HCT116 (cell line): Measurements from ENCODE around the gene ACOX3. TPM values are rescaled to one million over a fixed set of nuclear protein-coding genes. Genes with fewer than 3 reads are reported as not detected.

Experiments used
- ATAC-seq: fragments of 200-7000 bp; cut with Tn5 transposase; 2 replicates; pipeline ENCODE4 v1.9.1; 2020; ENCODE audit warnings: mild to moderate bottlenecking, moderate library complexity
- BruUV-seq: library from RNA; stranded (reverse); fragments of 400-500 nt; replicated peaks from 2 replicates; lab custom pipeline; 2021; lab: Mats Ljungman, UMichigan
- CTCF ChIA-PET: fragments of 300-600 bp; sonication (Branson Sonifier 250); formaldehyde crosslinking; loops from one replicate; lab custom pipeline; 2021; ENCODE audit warnings: antibody characterized with exemption; lab: Charles Lee
- POLR2A ChIA-PET: fragments of 300-600, 350-600 bp; sonication (Branson Sonifier 250); formaldehyde crosslinking; loops from one replicate; lab custom pipeline; 2021; ENCODE audit warnings: antibody characterized with exemption; lab: Charles Lee
- RAD21 ChIA-PET, 2 experiments: fragments of 300-600 bp; sonication (Branson Sonifier 250); formaldehyde crosslinking; loops; one replicate each; lab custom pipeline; 2023; ENCODE audit warnings: low total read pairs in 2 of 2; ENCODE audit not compliant: uncharacterized antibody in 2 of 2, unreplicated experiment in 2 of 2, low non-redundant PET in 1 of 2; lab: Charles Lee
- DNase-seq: peaks from one replicate; pipeline ENCODE4 v3.0.0-alpha.2; 2010; ENCODE audit warnings: low read depth, low spot score
- H2AFZ ChIP-seq: fragments of 200-600 bp; shearing (Covaris generic), sonication (generic); 2 replicates; pipeline ENCODE4 v1.6.1; 2017; ENCODE audit warnings: low read depth, mixed run types, mixed read lengths, antibody characterized with exemption, low read length; ENCODE audit not compliant: poor library complexity, severe bottlenecking
- H3K27ac ChIP-seq: 2 replicates; pipeline ENCODE4 v1.5.1; 2012; ENCODE audit warnings: low read depth, low read length
- H3K27me3 ChIP-seq: fragments of 200-600 bp; sonication (generic); 2 replicates; pipeline ENCODE4 v1.6.1; 2016; ENCODE audit warnings: mixed run types, low read length, mixed read lengths; ENCODE audit not compliant: insufficient read depth
- H3K36me3 ChIP-seq, 2 experiments: fragments of 200-500 bp in 1 of 2; fragments of 200-600 bp in 1 of 2; sonication (Bioruptor generic) in 1 of 2; sonication (generic) in 1 of 2; 2 replicates each; pipeline versions ENCODE4 v1.5.1 to v1.6.1; 2014 to 2016; ENCODE audit warnings: low read length in 2 of 2, inconsistent platforms in 1 of 2, mixed read lengths in 1 of 2, mixed run types in 1 of 2; ENCODE audit not compliant: insufficient read depth in 2 of 2, control insufficient read depth in 1 of 2
- H3K4me1 ChIP-seq, 2 experiments: fragments of 200-600 bp in 1 of 2; sonication (generic) in 1 of 2; 2 replicates each; pipeline versions ENCODE4 v1.5.1 to v1.6.1; 2012 to 2017; ENCODE audit warnings: low read length in 2 of 2, inconsistent platforms in 1 of 2, mild to moderate bottlenecking in 1 of 2, mixed read lengths in 1 of 2, mixed run types in 1 of 2, moderate library complexity in 1 of 2; ENCODE audit not compliant: insufficient read depth in 2 of 2, control insufficient read depth in 1 of 2
- H3K4me2 ChIP-seq: fragments of 200-600 bp; sonication (generic); 2 replicates; pipeline ENCODE4 v1.6.1; 2017; ENCODE audit warnings: mixed run types, low read length, mixed read lengths
- H3K4me3 ChIP-seq, 2 experiments: fragments of 200-600 bp in 1 of 2; sonication (generic) in 1 of 2; replicated peaks in 1 of 2; 2 replicates each; pipeline ENCODE4 v1.5.1; 2011 to 2016; ENCODE audit warnings: low read length in 2 of 2, control low read depth in 1 of 2, low read depth in 1 of 2, mild to moderate bottlenecking in 1 of 2, mixed read lengths in 1 of 2, mixed run types in 1 of 2
- H3K79me2 ChIP-seq: fragments of 200-600 bp; sonication (generic); 2 replicates; pipeline ENCODE4 v1.6.1; 2017; ENCODE audit warnings: mild to moderate bottlenecking, mixed run types, low read length, moderate library complexity, mixed read lengths; ENCODE audit not compliant: insufficient read depth
- H3K9ac ChIP-seq: fragments of 200-600 bp; sonication (generic); 2 replicates; pipeline ENCODE4 v1.6.1; 2016; ENCODE audit warnings: low read length, mixed read lengths
- H3K9me2 ChIP-seq: fragments of 200-600 bp; sonication (generic), shearing (Covaris generic); 2 replicates; pipeline ENCODE4 v1.6.1; 2017; ENCODE audit warnings: mixed run types, mild to moderate bottlenecking, moderate library complexity; ENCODE audit not compliant: insufficient read depth
- H3K9me3 ChIP-seq, 2 experiments: fragments of 200-500 bp in 1 of 2; fragments of 200-600 bp in 1 of 2; sonication (Bioruptor generic) in 1 of 2; sonication (generic) in 1 of 2; 2 replicates each; pipeline ENCODE4 v1.6.1; 2014 to 2017; ENCODE audit warnings: low read length in 2 of 2, mixed read lengths in 2 of 2, inconsistent platforms in 1 of 2, low read depth in 1 of 2, mild to moderate bottlenecking in 1 of 2, mixed run types in 1 of 2, moderate library complexity in 1 of 2; ENCODE audit not compliant: control insufficient read depth in 1 of 2, insufficient read depth in 1 of 2
- H4K20me1 ChIP-seq: fragments of 200-600 bp; sonication (generic), shearing (Covaris generic); 2 replicates; pipeline ENCODE4 v1.6.1; 2017; ENCODE audit warnings: mixed run types, mild to moderate bottlenecking, moderate library complexity; ENCODE audit not compliant: insufficient read depth
- CBX3 ChIP-seq: IDR thresholded peaks from 2 replicates; pipeline ENCODE4 v1.6.1; 2012; ENCODE audit warnings: low read depth
- CEBPB ChIP-seq: IDR thresholded peaks from 2 replicates; pipeline ENCODE4 v1.6.1; 2012; ENCODE audit warnings: low read depth
- ELF1 ChIP-seq: IDR thresholded peaks from 2 replicates; pipeline ENCODE4 v1.6.1; 2012; ENCODE audit warnings: low read depth, borderline replicate concordance
- EZH2 ChIP-seq: fragments of 200-600 bp; sonication (generic); IDR thresholded peaks from 2 replicates; pipeline ENCODE4 v1.6.1; 2017; ENCODE audit warnings: antibody characterized with exemption, mixed run types
- EZH2phosphoT487 ChIP-seq: fragments of 200-600 bp; IDR thresholded peaks from 2 replicates; pipeline ENCODE4 v1.6.1; 2018; ENCODE audit warnings: antibody characterized with exemption, borderline replicate concordance
- FOSL1 ChIP-seq: IDR thresholded peaks from 2 replicates; pipeline ENCODE4 v1.6.1; 2012; ENCODE audit warnings: low read depth
- JUND ChIP-seq: IDR thresholded peaks from 2 replicates; pipeline ENCODE4 v1.6.1; 2012
- POLR2AphosphoS5 ChIP-seq: IDR thresholded peaks from 2 replicates; pipeline ENCODE4 v1.6.1; 2011; ENCODE audit warnings: mild to moderate bottlenecking, low read depth, low read length, moderate library complexity
- RAD21 ChIP-seq: IDR thresholded peaks from 2 replicates; pipeline ENCODE4 v1.6.1; 2012; ENCODE audit warnings: low read depth, mild to moderate bottlenecking
- SIN3A ChIP-seq: IDR thresholded peaks from 2 replicates; pipeline ENCODE4 v1.6.1; 2012; ENCODE audit warnings: low read depth
- SP1 ChIP-seq: IDR thresholded peaks from 2 replicates; pipeline ENCODE4 v1.6.1; 2012; ENCODE audit warnings: low read depth
- YY1 ChIP-seq: IDR thresholded peaks from 2 replicates; pipeline ENCODE4 v1.6.1; 2011; ENCODE audit warnings: low read length, low read depth, moderate library complexity, mild to moderate bottlenecking; ENCODE audit not compliant: insufficient replicate concordance; ENCODE audit errors: extremely low read depth
- ZFX ChIP-seq: fragments of 450-650 bp; IDR thresholded peaks from 2 replicates; pipeline ENCODE4 v1.6.1; 2017
- intact Hi-C: fragments of 100-400 bp; cut with micrococcal nuclease; formaldehyde crosslinking; loops from 2 replicates; pipeline ENCODE4 v1.10.0; 2022
- total RNA-seq: library from RNA; stranded (reverse); gene quantifications from one replicate; pipeline ENCODE4 v1.2.1, GENCODE V29; 2021; ENCODE audit not compliant: unreplicated experiment
- TF ChIP-seq, protein P1 (sequence below): IDR thresholded peaks from 2 replicates; pipeline ENCODE4 v1.6.1; 2012; ENCODE audit warnings: low read depth
- TF ChIP-seq, protein P2 (sequence below): IDR thresholded peaks from 2 replicates; pipeline ENCODE4 v1.6.1; 2012
- TF ChIP-seq, protein P3 (sequence below): IDR thresholded peaks from 2 replicates; pipeline ENCODE4 v1.6.1; 2011; ENCODE audit warnings: mild to moderate bottlenecking, low read length, moderate library complexity; ENCODE audit not compliant: insufficient replicate concordance; ENCODE audit errors: extremely low read depth
- TF ChIP-seq, protein P4 (sequence below), 3 experiments: fragments of 200-600 bp in 1 of 3; sonication (generic) in 1 of 3; IDR thresholded peaks in 2 of 3; conservative IDR thresholded peaks in 1 of 3; 2 replicates each; pipeline ENCODE4 v1.5.1; 2012 to 2017; ENCODE audit warnings: low read depth in 2 of 3, low read length in 2 of 3, antibody characterized with exemption in 1 of 3, borderline replicate concordance in 1 of 3, control low read depth in 1 of 3, mild to moderate bottlenecking in 1 of 3, mixed read lengths in 1 of 3, mixed run types in 1 of 3, moderate library complexity in 1 of 3; ENCODE audit not compliant: insufficient read depth in 1 of 3

ACOX3 gene
- total RNA-seq, 1 experiment from 2014 or later = 16.9 TPM

DNA sequence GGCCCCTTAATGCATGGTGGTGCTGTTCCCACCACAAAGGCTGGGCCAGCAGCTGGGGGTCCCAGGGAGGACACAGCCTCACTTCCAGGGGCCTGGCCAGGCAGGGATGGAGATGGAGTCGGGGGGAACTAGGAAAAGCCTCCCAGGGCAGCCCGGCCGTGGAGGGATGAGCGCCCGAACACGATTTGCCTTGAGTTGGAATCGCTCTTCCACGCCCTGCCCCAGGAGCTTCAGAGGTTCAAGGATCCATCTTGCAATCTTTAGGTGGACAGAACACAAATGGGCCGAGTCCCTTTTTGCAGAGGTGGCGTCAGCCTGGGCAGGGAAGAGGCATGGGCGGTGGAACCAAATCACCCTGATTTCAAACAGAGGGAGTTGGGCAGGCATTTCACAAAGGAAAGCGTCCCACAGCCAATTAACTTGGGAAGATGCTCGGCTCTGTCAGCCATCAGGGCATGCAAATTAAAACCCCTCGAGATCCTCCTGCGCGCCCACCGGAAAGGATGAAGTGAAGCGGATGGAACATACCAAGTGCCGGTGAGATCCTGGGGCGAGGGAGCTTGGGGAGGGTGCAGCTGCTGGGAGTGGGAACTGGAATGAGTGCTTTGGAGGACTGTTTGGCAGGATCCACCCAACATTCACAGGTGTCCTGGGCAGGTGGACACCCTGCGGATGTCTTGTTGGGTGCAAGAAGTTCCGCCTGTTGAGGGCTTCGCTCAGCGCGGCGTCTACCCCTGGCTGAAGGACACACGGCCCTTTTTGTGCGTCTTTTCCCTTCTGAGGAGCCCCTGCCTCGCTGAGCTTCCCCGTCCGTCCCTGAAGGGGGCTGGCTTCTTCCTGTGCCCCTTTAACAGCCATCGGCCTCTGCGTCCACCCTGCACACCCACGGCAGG lies 95.2 kb downstream of the ACOX3 start:
- Histone ChIP-seq H3K4me1 (no peaks in the 10 kb centered on the region), H3K27me3 (no peaks in the 10 kb centered on the region), H3K27ac (no peak overlapping the region), H4K20me1 (no peaks in the 10 kb centered on the region), H3K4me2 (no peak overlapping the region), H3K79me2 (no peaks in the 10 kb centered on the region), H3K4me3 (no peak overlapping the region), H3K36me3 (no peaks in the 10 kb centered on the region), H2AFZ (no peak overlapping the region), H3K9me2 (no peaks in the 10 kb centered on the region), H3K9ac (no peak overlapping the region), H3K9me3 (no peaks in the 10 kb centered on the region)
- no peak for DNase-seq
- POLR2A ChIA-PET = interaction anchor here (0.6 kb wide), 1 partner anchor 13 kb away, joined by 5 read pairs; no protein-coding TSS in a partner anchor
- intact Hi-C loops = no loop called here
- CTCF ChIA-PET = no interaction called here
- TF ChIP-seq YY1 (no peak), SP1 (no peak), CEBPB (no peak), ZFX (no peak), JUND (no peak), EZH2phosphoT487 (no peak), ELF1 (no peak), CBX3 (no peak), EZH2 (no peak), POLR2AphosphoS5 (no peak), RAD21 (no peak), FOSL1 (no peak), SIN3A (no peak)
- TF ChIP-seq, protein P1, sequence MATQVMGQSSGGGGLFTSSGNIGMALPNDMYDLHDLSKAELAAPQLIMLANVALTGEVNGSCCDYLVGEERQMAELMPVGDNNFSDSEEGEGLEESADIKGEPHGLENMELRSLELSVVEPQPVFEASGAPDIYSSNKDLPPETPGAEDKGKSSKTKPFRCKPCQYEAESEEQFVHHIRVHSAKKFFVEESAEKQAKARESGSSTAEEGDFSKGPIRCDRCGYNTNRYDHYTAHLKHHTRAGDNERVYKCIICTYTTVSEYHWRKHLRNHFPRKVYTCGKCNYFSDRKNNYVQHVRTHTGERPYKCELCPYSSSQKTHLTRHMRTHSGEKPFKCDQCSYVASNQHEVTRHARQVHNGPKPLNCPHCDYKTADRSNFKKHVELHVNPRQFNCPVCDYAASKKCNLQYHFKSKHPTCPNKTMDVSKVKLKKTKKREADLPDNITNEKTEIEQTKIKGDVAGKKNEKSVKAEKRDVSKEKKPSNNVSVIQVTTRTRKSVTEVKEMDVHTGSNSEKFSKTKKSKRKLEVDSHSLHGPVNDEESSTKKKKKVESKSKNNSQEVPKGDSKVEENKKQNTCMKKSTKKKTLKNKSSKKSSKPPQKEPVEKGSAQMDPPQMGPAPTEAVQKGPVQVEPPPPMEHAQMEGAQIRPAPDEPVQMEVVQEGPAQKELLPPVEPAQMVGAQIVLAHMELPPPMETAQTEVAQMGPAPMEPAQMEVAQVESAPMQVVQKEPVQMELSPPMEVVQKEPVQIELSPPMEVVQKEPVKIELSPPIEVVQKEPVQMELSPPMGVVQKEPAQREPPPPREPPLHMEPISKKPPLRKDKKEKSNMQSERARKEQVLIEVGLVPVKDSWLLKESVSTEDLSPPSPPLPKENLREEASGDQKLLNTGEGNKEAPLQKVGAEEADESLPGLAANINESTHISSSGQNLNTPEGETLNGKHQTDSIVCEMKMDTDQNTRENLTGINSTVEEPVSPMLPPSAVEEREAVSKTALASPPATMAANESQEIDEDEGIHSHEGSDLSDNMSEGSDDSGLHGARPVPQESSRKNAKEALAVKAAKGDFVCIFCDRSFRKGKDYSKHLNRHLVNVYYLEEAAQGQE = no peak
- TF ChIP-seq, protein P2, sequence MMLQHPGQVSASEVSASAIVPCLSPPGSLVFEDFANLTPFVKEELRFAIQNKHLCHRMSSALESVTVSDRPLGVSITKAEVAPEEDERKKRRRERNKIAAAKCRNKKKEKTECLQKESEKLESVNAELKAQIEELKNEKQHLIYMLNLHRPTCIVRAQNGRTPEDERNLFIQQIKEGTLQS = no peak
- TF ChIP-seq, protein P3, sequence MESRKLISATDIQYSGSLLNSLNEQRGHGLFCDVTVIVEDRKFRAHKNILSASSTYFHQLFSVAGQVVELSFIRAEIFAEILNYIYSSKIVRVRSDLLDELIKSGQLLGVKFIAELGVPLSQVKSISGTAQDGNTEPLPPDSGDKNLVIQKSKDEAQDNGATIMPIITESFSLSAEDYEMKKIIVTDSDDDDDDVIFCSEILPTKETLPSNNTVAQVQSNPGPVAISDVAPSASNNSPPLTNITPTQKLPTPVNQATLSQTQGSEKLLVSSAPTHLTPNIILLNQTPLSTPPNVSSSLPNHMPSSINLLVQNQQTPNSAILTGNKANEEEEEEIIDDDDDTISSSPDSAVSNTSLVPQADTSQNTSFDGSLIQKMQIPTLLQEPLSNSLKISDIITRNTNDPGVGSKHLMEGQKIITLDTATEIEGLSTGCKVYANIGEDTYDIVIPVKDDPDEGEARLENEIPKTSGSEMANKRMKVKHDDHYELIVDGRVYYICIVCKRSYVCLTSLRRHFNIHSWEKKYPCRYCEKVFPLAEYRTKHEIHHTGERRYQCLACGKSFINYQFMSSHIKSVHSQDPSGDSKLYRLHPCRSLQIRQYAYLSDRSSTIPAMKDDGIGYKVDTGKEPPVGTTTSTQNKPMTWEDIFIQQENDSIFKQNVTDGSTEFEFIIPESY = no peak
- TF ChIP-seq, protein P4, sequence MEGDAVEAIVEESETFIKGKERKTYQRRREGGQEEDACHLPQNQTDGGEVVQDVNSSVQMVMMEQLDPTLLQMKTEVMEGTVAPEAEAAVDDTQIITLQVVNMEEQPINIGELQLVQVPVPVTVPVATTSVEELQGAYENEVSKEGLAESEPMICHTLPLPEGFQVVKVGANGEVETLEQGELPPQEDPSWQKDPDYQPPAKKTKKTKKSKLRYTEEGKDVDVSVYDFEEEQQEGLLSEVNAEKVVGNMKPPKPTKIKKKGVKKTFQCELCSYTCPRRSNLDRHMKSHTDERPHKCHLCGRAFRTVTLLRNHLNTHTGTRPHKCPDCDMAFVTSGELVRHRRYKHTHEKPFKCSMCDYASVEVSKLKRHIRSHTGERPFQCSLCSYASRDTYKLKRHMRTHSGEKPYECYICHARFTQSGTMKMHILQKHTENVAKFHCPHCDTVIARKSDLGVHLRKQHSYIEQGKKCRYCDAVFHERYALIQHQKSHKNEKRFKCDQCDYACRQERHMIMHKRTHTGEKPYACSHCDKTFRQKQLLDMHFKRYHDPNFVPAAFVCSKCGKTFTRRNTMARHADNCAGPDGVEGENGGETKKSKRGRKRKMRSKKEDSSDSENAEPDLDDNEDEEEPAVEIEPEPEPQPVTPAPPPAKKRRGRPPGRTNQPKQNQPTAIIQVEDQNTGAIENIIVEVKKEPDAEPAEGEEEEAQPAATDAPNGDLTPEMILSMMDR (IDR thresholded peaks at IDR 0.05 in 2 of 3, conservative IDR thresholded peaks at IDR 0.05 in 1 of 3; ENCODE audit: borderline replicate concordance in 1 of 3, insufficient read depth in 1 of 3, low read depth in 2 of 3, low read length in 2 of 3) = no peak
- no peak for ATAC-seq
- RAD21 ChIA-PET = no interaction called here
- no TSS peak for BruUV-seq
